ENCODE data around the gene SSBP4.

DNA sequence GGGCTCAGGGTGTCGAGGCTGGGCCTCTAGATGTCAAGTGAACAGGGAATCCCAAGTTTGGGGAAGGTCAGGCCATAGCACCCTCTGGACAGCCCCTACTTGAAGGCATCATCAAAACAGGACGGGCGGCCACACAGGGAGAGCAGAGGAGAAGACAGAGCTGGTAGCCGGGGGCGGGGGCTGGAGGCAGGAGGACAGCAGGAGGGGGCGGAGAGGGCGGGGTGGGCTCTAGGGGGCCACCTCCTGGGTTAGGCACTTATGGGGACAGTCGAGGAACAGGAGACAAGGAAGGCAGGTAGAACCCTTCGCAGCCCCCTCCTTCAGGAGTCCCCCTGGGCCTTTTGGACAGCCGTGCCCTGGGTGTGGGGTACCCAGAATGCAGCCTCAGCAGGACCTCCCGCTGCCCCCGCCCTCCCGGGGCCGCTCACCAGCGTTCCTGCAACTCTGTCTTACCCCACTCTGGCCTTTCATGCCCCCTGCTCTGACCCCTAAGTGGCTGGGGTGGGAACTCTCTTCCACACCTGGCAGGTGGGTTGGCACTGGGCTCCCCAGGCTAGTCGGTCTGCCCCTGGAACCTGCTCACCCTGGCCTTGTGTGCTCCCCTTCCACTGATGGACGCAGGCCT is 5.8 kb downstream of the SSBP4 start:
- TF ChIP-seq SUZ12 (IDR thresholded peaks at IDR 0.05; ENCODE audit: extremely low read depth, insufficient read depth, insufficient read length) (no peak), ZNF274 (IDR thresholded peaks at IDR 0.05; ENCODE audit: low read depth, low read length) (no peak), YY1 (IDR thresholded peaks at IDR 0.05; ENCODE audit: insufficient read depth, insufficient read length) (no peak)
